ENCODE results near the gene TLK1.

TLK1 gene

GRCh38 chr2:171173087-171173486 lies 12.4 kb upstream of the TLK1 start:
- DNase-seq (ENCODE audit: low read depth in 1 of 2, low spot score in 1 of 2): no peak
- TF ChIP-seq POLR2AphosphoS5 (IDR thresholded peaks at IDR 0.05; ENCODE audit: low read depth) (no peak), CTCF (IDR thresholded peaks at IDR 0.05; ENCODE audit: insufficient read depth, low read length) (no peak), SPI1 (IDR thresholded peaks at IDR 0.05; ENCODE audit: borderline replicate concordance, low read depth) (no peak), REST (IDR thresholded peaks at IDR 0.05; ENCODE audit: insufficient replicate concordance, low read depth) (no peak), GABPA (IDR thresholded peaks at IDR 0.05; ENCODE audit: low read depth) (no peak)
- Histone ChIP-seq H3K27me3 (ENCODE audit: insufficient read depth, poor library complexity, severe bottlenecking) (no peaks in the 10 kb centered on the region), H3K4me3 (replicated peaks; ENCODE audit: insufficient read depth, low read length) (no peak overlapping the region), H3K27ac (replicated peaks) (no peak overlapping the region)

GRCh38 chr2:171171808-171172207 lies 11.1 kb upstream of the TLK1 start:
- TF ChIP-seq SPI1 (IDR thresholded peaks at IDR 0.05; ENCODE audit: borderline replicate concordance, low read depth) (no peak), GABPA (IDR thresholded peaks at IDR 0.05; ENCODE audit: low read depth) (no peak), REST (IDR thresholded peaks at IDR 0.05; ENCODE audit: insufficient replicate concordance, low read depth) (no peak), POLR2AphosphoS5 (IDR thresholded peaks at IDR 0.05; ENCODE audit: low read depth) (no peak), CTCF (IDR thresholded peaks at IDR 0.05; ENCODE audit: insufficient read depth, low read length) (no peak)

GRCh38 chr2:171169839-171170238 lies 9.1 kb upstream of the TLK1 start:
- no peaks in the 10 kb centered on the region for H3K27me3 ChIP-seq (ENCODE audit: insufficient read depth, poor library complexity, severe bottlenecking)
- no peak for DNase-seq (ENCODE audit: low read depth in 1 of 2, low spot score in 1 of 2)
- no peak for TF ChIP-seq SPI1 (IDR thresholded peaks at IDR 0.05; ENCODE audit: borderline replicate concordance, low read depth)
- no peak overlapping the region for H3K4me3 ChIP-seq (replicated peaks; ENCODE audit: insufficient read depth, low read length)
- H3K27ac ChIP-seq (replicated peaks): no peak overlapping the region

More at GRCh38 chr2:171171808-171172207, 11.1 kb upstream of the TLK1 start:
- no peak for DNase-seq (ENCODE audit: low read depth in 1 of 2, low spot score in 1 of 2)
- Histone ChIP-seq H3K27me3 (ENCODE audit: insufficient read depth, poor library complexity, severe bottlenecking) (no peaks in the 10 kb centered on the region), H3K27ac (replicated peaks) (no peak overlapping the region), H3K4me3 (replicated peaks; ENCODE audit: insufficient read depth, low read length) (no peak overlapping the region)

- no peak for DNase-seq (ENCODE audit: low read depth in 1 of 2, low spot score in 1 of 2)
- Histone ChIP-seq H3K27ac (replicated peaks) (no peak overlapping the region), H3K27me3 (ENCODE audit: insufficient read depth, poor library complexity, severe bottlenecking) (no peaks in the 10 kb centered on the region), H3K4me3 (replicated peaks; ENCODE audit: insufficient read depth, low read length) (no peak overlapping the region)
- no peak for TF ChIP-seq CTCF (IDR thresholded peaks at IDR 0.05; ENCODE audit: insufficient read depth, low read length)
- no peak for TF ChIP-seq GABPA (IDR thresholded peaks at IDR 0.05; ENCODE audit: low read depth)
Observed at GRCh38 chr2:171169333-171169732, 8.6 kb upstream of the TLK1 start.

Measured in HL-60 (cell line).